H1 (cell line): ENCODE data around the gene SSNA1. TPM values are rescaled to one million over a fixed set of nuclear protein-coding genes. Genes with fewer than 3 reads are reported as not detected.

Experiments
- CTCF ChIA-PET: fragments of 300-600 bp; sonication (Branson Sonifier 250); formaldehyde crosslinking; loops from one replicate; lab custom pipeline; 2021; ENCODE audit not compliant: partially characterized antibody; lab: Charles Lee
- POLR2A ChIA-PET: fragments of 300-600 bp; sonication (Branson Sonifier 250); formaldehyde crosslinking; loops from one replicate; lab custom pipeline; 2021; ENCODE audit warnings: inconsistent platforms; ENCODE audit not compliant: partially characterized antibody; lab: Charles Lee
- DNase-seq, 2 experiments: peaks; one replicate each; pipeline versions ENCODE4 v3.0.0 to v3.0.0-alpha.2; 2010 to 2022; ENCODE audit warnings: low spot score in 2 of 2, low read depth in 1 of 2, mixed read lengths in 1 of 2
- FAIRE-seq: peaks from 2 replicates; lab custom pipeline; 2011; peaks lifted over from hg19 to GRCh38; lab: Jason Lieb, UNC
- H2AFZ ChIP-seq: 2 replicates; pipeline ENCODE4 v1.8.1; 2012; ENCODE audit warnings: low read length, inconsistent platforms
- H2AK5ac ChIP-seq: 2 replicates; pipeline ENCODE4 v1.6.1; 2013; ENCODE audit warnings: low read depth, low read length
- H2BK120ac ChIP-seq: replicated peaks from 2 replicates; pipeline ENCODE3; 2013; ENCODE audit warnings: low read depth, low read length, inconsistent platforms
- H2BK12ac ChIP-seq: 2 replicates; pipeline ENCODE4 v1.6.1; 2013; ENCODE audit warnings: low read depth, low read length
- H2BK15ac ChIP-seq: 2 replicates; pipeline ENCODE4 v1.6.1; 2013; ENCODE audit warnings: low read length
- H2BK20ac ChIP-seq: 2 replicates; pipeline ENCODE4 v1.6.1; 2013; ENCODE audit warnings: low read length
- H2BK5ac ChIP-seq: 2 replicates; pipeline ENCODE4 v1.6.1; 2013; ENCODE audit warnings: low read depth, low read length
- H3K14ac ChIP-seq: 2 replicates; pipeline ENCODE4 v1.6.1; 2013; ENCODE audit warnings: inconsistent platforms; ENCODE audit not compliant: insufficient read length
- H3K18ac ChIP-seq: 2 replicates; pipeline ENCODE4 v1.6.1; 2013; ENCODE audit warnings: low read length; ENCODE audit errors: extremely low read depth
- H3K23ac ChIP-seq: 2 replicates; pipeline ENCODE4 v1.6.1; 2013; ENCODE audit warnings: inconsistent platforms; ENCODE audit not compliant: insufficient read length
- H3K23me2 ChIP-seq: 2 replicates; pipeline ENCODE4 v1.6.1; 2013; ENCODE audit warnings: low read depth, low read length
- H3K27ac ChIP-seq: 2 replicates; pipeline ENCODE4 v1.6.1; 2011; ENCODE audit warnings: low read depth, low read length, inconsistent platforms
- H3K27me3 ChIP-seq, 4 experiments: replicated peaks in 1 of 4; 1 replicate in 1 of 4; 2 replicates in 3 of 4; pipeline versions ENCODE4 v1.6.1 to v1.8.1; 2011 to 2013; ENCODE audit warnings: low read length in 3 of 4, mild to moderate bottlenecking in 3 of 4, inconsistent platforms in 2 of 4, mixed read lengths in 2 of 4, moderate library complexity in 1 of 4; ENCODE audit not compliant: control insufficient read depth in 3 of 4, insufficient read depth in 3 of 4; ENCODE audit errors: extremely low read depth in 1 of 4
- H3K36me3 ChIP-seq, 4 experiments: 2 replicates each; pipeline versions ENCODE4 v1.6.1 to v1.8.1; 2011 to 2013; ENCODE audit warnings: mild to moderate bottlenecking in 4 of 4, low read length in 3 of 4, moderate library complexity in 2 of 4, control low read depth in 1 of 4, inconsistent platforms in 1 of 4; ENCODE audit not compliant: insufficient read depth in 4 of 4, control insufficient read depth in 2 of 4
- H3K4ac ChIP-seq: replicated peaks from 2 replicates; pipeline ENCODE3; 2013; ENCODE audit warnings: low read length, low read depth, mixed read lengths, inconsistent platforms; ENCODE audit not compliant: insufficient read length
- H3K4me1 ChIP-seq, 4 experiments: replicated peaks in 1 of 4; 1 replicate in 1 of 4; 2 replicates in 3 of 4; pipeline versions ENCODE4 v1.6.1 to v1.8.1; 2011 to 2013; ENCODE audit warnings: low read length in 3 of 4, inconsistent platforms in 2 of 4, mixed read lengths in 1 of 4; ENCODE audit not compliant: insufficient read depth in 4 of 4, control insufficient read depth in 3 of 4
- H3K4me2 ChIP-seq, 2 experiments: 2 replicates each; pipeline versions ENCODE4 v1.6.1 to v1.8.1; 2011 to 2013; ENCODE audit warnings: low read depth in 2 of 2, low read length in 2 of 2, control low read depth in 1 of 2, inconsistent platforms in 1 of 2, mild to moderate bottlenecking in 1 of 2; ENCODE audit not compliant: insufficient read depth in 1 of 2
- H3K4me3 ChIP-seq, 4 experiments: fragments of 200-600, 300-600 bp in 1 of 4; sonication (generic), shearing (Covaris generic), sonication (Bioruptor Twin) in 1 of 4; 2 replicates each; pipeline versions ENCODE4 v1.5.1 to v1.8.1; 2011 to 2016; ENCODE audit warnings: low read length in 4 of 4, low read depth in 3 of 4, control low read depth in 2 of 4, inconsistent platforms in 2 of 4, mild to moderate bottlenecking in 2 of 4, mixed read lengths in 1 of 4, moderate library complexity in 1 of 4; ENCODE audit not compliant: insufficient read depth in 2 of 4; ENCODE audit errors: extremely low read depth in 1 of 4
- H3K56ac ChIP-seq: replicated peaks from 2 replicates; pipeline ENCODE3; 2013; ENCODE audit warnings: low read depth, mild to moderate bottlenecking, mixed read lengths, low read length, inconsistent platforms; ENCODE audit not compliant: insufficient read length
- H3K79me1 ChIP-seq: 2 replicates; pipeline ENCODE4 v1.6.1; 2013; ENCODE audit warnings: low read depth, low read length, control low read depth
- H3K79me2 ChIP-seq, 2 experiments: 2 replicates each; pipeline versions ENCODE4 v1.6.1 to v1.8.1; 2012 to 2013; ENCODE audit warnings: low read length in 2 of 2, mild to moderate bottlenecking in 2 of 2, inconsistent platforms in 1 of 2; ENCODE audit not compliant: insufficient read depth in 2 of 2, control insufficient read depth in 1 of 2
- H3K9ac ChIP-seq, 4 experiments: replicated peaks in 1 of 4; 1 replicate in 1 of 4; 2 replicates in 3 of 4; pipeline versions ENCODE4 v1.6.1 to v1.8.1; 2011 to 2013; ENCODE audit warnings: low read depth in 3 of 4, low read length in 3 of 4, control low read depth in 2 of 4, mild to moderate bottlenecking in 2 of 4, moderate library complexity in 2 of 4, inconsistent platforms in 1 of 4; ENCODE audit errors: extremely low read depth in 1 of 4
- H3K9me3 ChIP-seq, 2 experiments: 2 replicates each; pipeline versions ENCODE4 v1.6.1 to v1.8.1; 2012 to 2013; ENCODE audit warnings: mild to moderate bottlenecking in 2 of 2, moderate library complexity in 2 of 2, control low read depth in 1 of 2, inconsistent platforms in 1 of 2, low read depth in 1 of 2, low read length in 1 of 2, mixed read lengths in 1 of 2; ENCODE audit not compliant: insufficient read depth in 2 of 2
- H4K20me1 ChIP-seq, 2 experiments: replicated peaks in 1 of 2; 2 replicates each; pipeline versions ENCODE3 to v1.8.1; 2011 to 2013; ENCODE audit warnings: inconsistent platforms in 2 of 2, low read length in 2 of 2, mild to moderate bottlenecking in 1 of 2; ENCODE audit not compliant: insufficient read depth in 2 of 2, control insufficient read depth in 1 of 2
- H4K5ac ChIP-seq: 2 replicates; pipeline ENCODE4 v1.6.1; 2013; ENCODE audit warnings: low read length, low read depth, mixed read lengths, inconsistent platforms; ENCODE audit not compliant: insufficient read length
- H4K8ac ChIP-seq: 2 replicates; pipeline ENCODE4 v1.8.0; 2013; ENCODE audit warnings: mild to moderate bottlenecking, moderate library complexity, low read length, inconsistent platforms; ENCODE audit not compliant: insufficient read depth; ENCODE audit errors: extremely low read depth
- H4K91ac ChIP-seq: replicated peaks from 2 replicates; pipeline ENCODE3; 2013; ENCODE audit warnings: low read length, mixed read lengths, inconsistent platforms; ENCODE audit not compliant: insufficient read length
- RAD21 ChIP-seq, 2 experiments: IDR thresholded peaks in 1 of 2; conservative IDR thresholded peaks in 1 of 2; 2 replicates each; pipeline ENCODE4 v1.6.1; 2011; ENCODE audit warnings: low read depth in 2 of 2, low read length in 2 of 2, improper control_type of control experiment in 1 of 2, inconsistent platforms in 1 of 2, mild to moderate bottlenecking in 1 of 2, moderate library complexity in 1 of 2
- TBP ChIP-seq: IDR thresholded peaks from 2 replicates; pipeline ENCODE4 v1.6.1; 2011; ENCODE audit warnings: low read depth, low read length, improper control_type of control experiment
- WGBS, 2 experiments: shearing (Covaris generic) in 1 of 2; methylation state at CpG; one replicate each; pipeline versions ENCODE4 v1.1.6 to v1.1.7; 2013 to 2015; ENCODE audit warnings: low lambda C conversion rate in 2 of 2, mixed read lengths in 2 of 2, inconsistent platforms in 1 of 2, low coverage in 1 of 2, missing lambda C conversion rate in 1 of 2; ENCODE audit not compliant: insufficient replicate concordance in 2 of 2, insufficient coverage in 1 of 2, insufficient read length in 1 of 2; ENCODE audit errors: extremely low coverage in 1 of 2, missing lambda C conversion rate in 1 of 2; 5-methylcytosine and 5-hydroxymethylcytosine counted together
- polyA plus RNA-seq, 7 experiments: library from polyadenylated mRNA; depleted of rRNA in 3 of 7; stranded (reverse) in 5 of 7; unstranded in 2 of 7; fragments of >200 nt in 5 of 7; fragments of 200-250 nt in 2 of 7; gene quantifications; 1 replicate in 5 of 7; 2 replicates in 1 of 7; 4 replicates in 1 of 7; pipeline versions ENCODE4 v1.2.1 to v1.2.3, GENCODE V29; 2011 to 2013; ENCODE audit warnings: missing spikeins in 2 of 7, mixed read lengths in 2 of 7
- total RNA-seq: library from RNA; stranded (reverse); fragmentation: NEBNext Ultra II Directional; extraction: Animal tissue kit (Norgen Biotek cat#: 25700); gene quantifications from 2 replicates; pipeline ENCODE4 v1.2.1, GENCODE V29; 2021
- TF ChIP-seq, protein P1 (sequence below), 3 experiments: IDR thresholded peaks; 1 replicate in 2 of 3; 2 replicates in 1 of 3; pipeline versions ENCODE4 v1.5.1 to v1.6.1; 2011; ENCODE audit warnings: low read length in 3 of 3, mild to moderate bottlenecking in 3 of 3, inconsistent platforms in 2 of 3, low read depth in 1 of 3, moderate library complexity in 1 of 3; ENCODE audit not compliant: insufficient read depth in 1 of 3; ENCODE audit errors: control extremely low read depth in 1 of 3

The SSNA1 gene
- total and polyA plus RNA-seq, 2 of the 8 experiments (the other 6 are each of a cell fraction or from before 2014, with no cell fraction given), result 87.3 to 157 TPM

DNA sequence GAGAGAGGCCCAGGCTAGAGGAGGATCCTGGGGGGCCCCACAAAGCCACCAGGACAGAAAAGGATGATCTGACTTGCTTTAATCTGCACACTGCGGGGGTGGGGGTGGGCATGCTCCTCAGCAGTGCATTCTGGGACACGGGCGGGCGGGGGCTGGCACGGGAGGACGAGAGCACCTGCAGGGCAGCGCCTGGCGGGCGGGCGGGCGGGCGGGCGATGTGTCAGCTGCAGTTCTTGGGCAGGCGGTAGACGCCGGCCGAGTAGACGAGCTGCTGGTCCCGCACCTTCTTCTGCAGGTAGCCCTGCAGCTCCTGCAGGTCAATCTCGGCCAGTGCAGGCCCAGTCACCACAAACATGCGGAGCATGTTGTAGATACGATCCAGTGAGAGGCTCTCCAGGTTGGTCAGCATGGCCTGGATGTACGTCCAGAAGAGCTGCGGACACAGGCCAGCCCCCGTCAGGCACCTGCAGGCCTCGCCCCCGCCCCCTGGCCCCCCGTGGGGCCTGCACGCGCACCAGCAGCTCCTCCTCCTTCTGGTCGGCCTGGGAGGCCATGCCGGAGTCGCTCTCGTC is 13.7 kb upstream of the SSNA1 start:
- H3K27ac ChIP-seq, result no peak overlapping the region
- no peak overlapping the region for H2BK20ac ChIP-seq
- no peak overlapping the region for H2BK12ac ChIP-seq
- peak overlapping the region in 1 of 4 experiments; percentile 27; a peak in 1 of 8 replicates for H3K4me3 ChIP-seq
- no peak overlapping the region for H3K14ac ChIP-seq
- CTCF ChIA-PET, result interaction anchor here (0.6 to 3.9 kb wide), 30 partner anchors 8 to 179 kb away, joined by 3 to 47 read pairs (median 4); partner anchors contain the start of genes ABCA2, ANAPC2, CLIC3 and GRIN1
- H2BK15ac ChIP-seq, result no peak overlapping the region
- H3K4me2 ChIP-seq, result peak overlapping the region in 1 of 2 experiments; percentile 30; a peak in 1 of 4 replicates
- H3K9me3 ChIP-seq, result no peaks in the 10 kb centered on the region
- H3K79me1 ChIP-seq, result no peaks in the 10 kb centered on the region
- H4K8ac ChIP-seq, result no peak overlapping the region
- H3K4me1 ChIP-seq, result peaks cover 0 to 15% (median 10%) of the 10 kb centered on the region in 4 experiments; a peak in 6 of 7 replicates
- H3K4ac ChIP-seq, result no peak overlapping the region
- H2AFZ ChIP-seq, result no peak overlapping the region
- H3K23me2 ChIP-seq, result no peaks in the 10 kb centered on the region; the same call in 1 of the 2 replicates
- no peak overlapping the region for H2BK5ac ChIP-seq
- no peak overlapping the region for H3K56ac ChIP-seq
- FAIRE-seq, result no peak
- peaks cover 7 to 27% (median 22%) of the 10 kb centered on the region in 4 experiments for H3K27me3 ChIP-seq
- H2AK5ac ChIP-seq, result no peak overlapping the region
- no peak overlapping the region for H4K91ac ChIP-seq
- H3K23ac ChIP-seq, result no peak overlapping the region
- peak in 1 of 2 experiments; percentile 8; a peak in 1 of 4 replicates for TF ChIP-seq RAD21 (IDR thresholded peaks at IDR 0.05 in 1 of 2, conservative IDR thresholded peaks at IDR 0.05 in 1 of 2; ENCODE audit: low read depth in 2 of 2, low read length in 2 of 2)
- TF ChIP-seq, protein P1, sequence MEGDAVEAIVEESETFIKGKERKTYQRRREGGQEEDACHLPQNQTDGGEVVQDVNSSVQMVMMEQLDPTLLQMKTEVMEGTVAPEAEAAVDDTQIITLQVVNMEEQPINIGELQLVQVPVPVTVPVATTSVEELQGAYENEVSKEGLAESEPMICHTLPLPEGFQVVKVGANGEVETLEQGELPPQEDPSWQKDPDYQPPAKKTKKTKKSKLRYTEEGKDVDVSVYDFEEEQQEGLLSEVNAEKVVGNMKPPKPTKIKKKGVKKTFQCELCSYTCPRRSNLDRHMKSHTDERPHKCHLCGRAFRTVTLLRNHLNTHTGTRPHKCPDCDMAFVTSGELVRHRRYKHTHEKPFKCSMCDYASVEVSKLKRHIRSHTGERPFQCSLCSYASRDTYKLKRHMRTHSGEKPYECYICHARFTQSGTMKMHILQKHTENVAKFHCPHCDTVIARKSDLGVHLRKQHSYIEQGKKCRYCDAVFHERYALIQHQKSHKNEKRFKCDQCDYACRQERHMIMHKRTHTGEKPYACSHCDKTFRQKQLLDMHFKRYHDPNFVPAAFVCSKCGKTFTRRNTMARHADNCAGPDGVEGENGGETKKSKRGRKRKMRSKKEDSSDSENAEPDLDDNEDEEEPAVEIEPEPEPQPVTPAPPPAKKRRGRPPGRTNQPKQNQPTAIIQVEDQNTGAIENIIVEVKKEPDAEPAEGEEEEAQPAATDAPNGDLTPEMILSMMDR (IDR thresholded peaks at IDR 0.05; ENCODE audit: control extremely low read depth in 1 of 3, insufficient read depth in 1 of 3, low read depth in 1 of 3, low read length in 3 of 3), result peak in 1 of 3 experiments; percentile 34; a peak in 1 of 4 replicates
- TF ChIP-seq TBP, result no peak
- TF ChIP-seq, all 59 proteins: peak for 2
- Histone ChIP-seq H3K9ac (no peak overlapping the region), H2BK120ac (no peak overlapping the region), H3K79me2 (no peaks in the 10 kb centered on the region), H3K36me3 (peaks cover 0 to 1% (median 0%) of the 10 kb centered on the region in 4 experiments; a peak in 1 of 8 replicates), H4K20me1 (peaks cover 2 to 17% of the 10 kb centered on the region in 2 experiments), H4K5ac (no peak overlapping the region), H3K18ac (no peak overlapping the region)
- peak in 1 of 2 experiments; percentile 67 for DNase-seq
- whole genome bisulfite sequencing, 2 experiments, result 65% methylated on average over 15 of the region's 34 CpGs; no CpG with 5 or more reads in 1 of the 2 experiments
- POLR2A ChIA-PET, result interaction anchor here (0.7 to 3.7 kb wide), 20 partner anchors 8 to 105 kb away, joined by 3 to 15 read pairs (median 4); partner anchors contain the start of genes MAN1B1, NDOR1, SSNA1 and TMEM203
